SU-DHL-6 (cell line): ENCODE data around the gene SYNDIG1.

Experiments
- H2AFZ ChIP-seq: fragments of 200-600 bp; sonication (generic); 2 replicates; pipeline ENCODE4 v1.6.1; 2014; ENCODE audit warnings: low read depth, mild to moderate bottlenecking, moderate library complexity, mixed read lengths, antibody characterized with exemption, low read length; ENCODE audit not compliant: severe bottlenecking
- H3F3A ChIP-seq: fragments of 200-600 bp; shearing (Covaris generic); 2 replicates; pipeline ENCODE4 v1.6.0; 2016; ENCODE audit warnings: antibody characterized with exemption, mild to moderate bottlenecking; ENCODE audit not compliant: insufficient read depth
- H3K27ac ChIP-seq: fragments of 200-600 bp; sonication (generic); 2 replicates; pipeline ENCODE4 v1.5.1; 2016; ENCODE audit warnings: low read depth, mild to moderate bottlenecking, low read length, moderate library complexity, mixed read lengths
- H3K27me3 ChIP-seq: fragments of 200-600 bp; sonication (generic), shearing (Covaris generic); 2 replicates; pipeline ENCODE4 v1.6.0; 2014; ENCODE audit warnings: mild to moderate bottlenecking, low read length
- H3K36me3 ChIP-seq: fragments of 200-600 bp; sonication (generic); 2 replicates; pipeline ENCODE4 v1.6.1; 2014; ENCODE audit warnings: mild to moderate bottlenecking, low read length, mixed read lengths
- H3K4me2 ChIP-seq: fragments of 300-600, 200-600 bp; shearing (Covaris generic), sonication (generic); 2 replicates; pipeline ENCODE4 v1.6.0; 2014; ENCODE audit warnings: low read length, low read depth, mild to moderate bottlenecking; ENCODE audit not compliant: poor library complexity, severe bottlenecking
- H3K4me3 ChIP-seq: fragments of 200-600 bp; sonication (generic); 2 replicates; pipeline ENCODE4 v1.5.1; 2014; ENCODE audit warnings: antibody characterized with exemption, low read length, mild to moderate bottlenecking, mixed read lengths; ENCODE audit not compliant: insufficient read depth, poor library complexity, severe bottlenecking
- H3K79me2 ChIP-seq: fragments of 200-600 bp; sonication (generic); 2 replicates; pipeline ENCODE4 v1.6.1; 2014; ENCODE audit warnings: mild to moderate bottlenecking, low read length, moderate library complexity; ENCODE audit not compliant: insufficient read depth
- H3K9ac ChIP-seq: fragments of 200-600 bp; sonication (generic); 2 replicates; pipeline ENCODE4 v1.7.0; 2014; ENCODE audit warnings: mild to moderate bottlenecking, low read length
- H3K9me2 ChIP-seq: fragments of 200-600 bp; sonication (generic); replicated peaks from 2 replicates; pipeline ENCODE4 v1.6.1; 2014; ENCODE audit warnings: low read length; ENCODE audit not compliant: insufficient read depth
- H3K9me3 ChIP-seq: fragments of 200-600 bp; sonication (generic); 2 replicates; pipeline ENCODE4 v1.6.1; 2014; ENCODE audit warnings: low read length, mixed read lengths; ENCODE audit not compliant: insufficient read depth
- H4K20me1 ChIP-seq: fragments of 200-600 bp; sonication (generic); 2 replicates; pipeline ENCODE4 v1.6.1; 2014; ENCODE audit warnings: low read depth, mild to moderate bottlenecking, antibody characterized with exemption, low read length, moderate library complexity, mixed read lengths
- EZH2phosphoT487 ChIP-seq: fragments of 200-600 bp; sonication (generic), shearing (Covaris generic); conservative IDR thresholded peaks from 2 replicates; pipeline ENCODE4 v1.6.1; 2018; ENCODE audit warnings: mild to moderate bottlenecking, antibody characterized with exemption, low read length, moderate library complexity, mixed read lengths
- TF ChIP-seq, protein P1 (sequence below): fragments of 200-600 bp; sonication (generic); IDR thresholded peaks from one replicate; pipeline ENCODE4 v1.5.1; 2017; ENCODE audit warnings: antibody characterized with exemption, mild to moderate bottlenecking, low read length, moderate library complexity; ENCODE audit not compliant: insufficient read depth, poor library complexity, severe bottlenecking

Gene SYNDIG1

DNA sequence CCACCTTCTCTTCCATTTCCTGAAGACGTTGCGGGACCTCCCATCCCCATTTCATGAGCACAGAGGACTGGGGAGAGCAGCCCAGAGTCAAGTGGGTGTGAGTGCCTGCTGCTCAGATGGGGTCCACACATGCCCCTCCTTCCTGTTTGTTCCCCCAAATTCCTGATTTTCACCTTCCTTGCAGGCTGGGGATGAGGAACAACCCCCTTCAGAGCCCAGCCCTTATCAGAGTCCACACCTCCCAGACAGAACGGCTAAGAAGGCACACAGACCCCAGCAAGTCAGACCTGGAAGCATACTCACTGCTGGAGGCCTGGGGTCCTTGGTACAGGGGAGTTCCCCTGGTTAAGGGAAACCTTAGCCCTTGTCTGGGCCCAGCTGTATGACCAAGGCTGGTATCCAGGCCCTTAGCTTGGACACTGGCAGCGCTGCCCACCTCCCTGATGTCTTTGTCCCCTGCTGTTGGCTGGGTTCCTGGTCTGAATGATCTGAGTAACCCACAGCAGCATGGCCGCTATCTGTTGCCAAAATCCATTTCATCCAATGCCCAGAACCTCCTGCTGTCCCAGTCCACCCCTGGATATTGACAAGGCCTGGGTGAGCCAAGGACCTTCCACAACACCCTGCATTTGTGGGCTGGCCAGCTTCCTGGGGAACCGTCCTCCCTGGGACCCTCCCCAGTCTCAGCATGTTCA is 230.9 kb downstream of the SYNDIG1 start:
- Histone ChIP-seq H3K9me2 (no peaks in the 10 kb centered on the region), H3K4me2 (no peak overlapping the region), H3K27me3 (no peaks in the 10 kb centered on the region), H3F3A (no peaks in the 10 kb centered on the region), H3K4me3 (no peak overlapping the region), H3K79me2 (no peaks in the 10 kb centered on the region), H4K20me1 (no peaks in the 10 kb centered on the region), H3K36me3 (no peaks in the 10 kb centered on the region), H3K9me3 (no peaks in the 10 kb centered on the region), H2AFZ (no peak overlapping the region), H3K27ac (no peak overlapping the region), H3K9ac (no peak overlapping the region)
- no peak for TF ChIP-seq EZH2phosphoT487
- TF ChIP-seq, protein P1, sequence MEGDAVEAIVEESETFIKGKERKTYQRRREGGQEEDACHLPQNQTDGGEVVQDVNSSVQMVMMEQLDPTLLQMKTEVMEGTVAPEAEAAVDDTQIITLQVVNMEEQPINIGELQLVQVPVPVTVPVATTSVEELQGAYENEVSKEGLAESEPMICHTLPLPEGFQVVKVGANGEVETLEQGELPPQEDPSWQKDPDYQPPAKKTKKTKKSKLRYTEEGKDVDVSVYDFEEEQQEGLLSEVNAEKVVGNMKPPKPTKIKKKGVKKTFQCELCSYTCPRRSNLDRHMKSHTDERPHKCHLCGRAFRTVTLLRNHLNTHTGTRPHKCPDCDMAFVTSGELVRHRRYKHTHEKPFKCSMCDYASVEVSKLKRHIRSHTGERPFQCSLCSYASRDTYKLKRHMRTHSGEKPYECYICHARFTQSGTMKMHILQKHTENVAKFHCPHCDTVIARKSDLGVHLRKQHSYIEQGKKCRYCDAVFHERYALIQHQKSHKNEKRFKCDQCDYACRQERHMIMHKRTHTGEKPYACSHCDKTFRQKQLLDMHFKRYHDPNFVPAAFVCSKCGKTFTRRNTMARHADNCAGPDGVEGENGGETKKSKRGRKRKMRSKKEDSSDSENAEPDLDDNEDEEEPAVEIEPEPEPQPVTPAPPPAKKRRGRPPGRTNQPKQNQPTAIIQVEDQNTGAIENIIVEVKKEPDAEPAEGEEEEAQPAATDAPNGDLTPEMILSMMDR = no peak

DNA sequence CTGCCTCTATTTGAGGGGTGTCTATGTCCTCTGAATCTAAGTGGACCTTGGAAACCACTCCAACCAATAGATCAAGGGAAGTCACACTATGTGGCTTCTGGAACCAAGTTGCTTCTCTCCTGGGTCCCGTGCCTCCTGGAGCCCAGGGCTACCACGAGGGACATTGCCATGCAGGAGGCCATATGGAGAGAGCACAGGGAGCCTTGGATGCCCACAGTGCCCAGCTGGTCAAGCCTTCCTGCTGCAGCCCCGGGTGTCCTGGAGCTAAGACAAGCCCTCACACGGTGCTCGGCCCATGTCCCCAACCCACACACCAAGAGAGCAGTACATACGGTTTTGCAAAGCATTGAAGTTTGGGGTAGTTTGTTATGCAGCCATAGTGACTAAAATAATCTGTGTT is 231.6 kb downstream of the SYNDIG1 start:
- TF ChIP-seq, protein P1 = no peak
- no peak for TF ChIP-seq EZH2phosphoT487
- Histone ChIP-seq H3K36me3 (no peaks in the 10 kb centered on the region), H3K4me3 (no peak overlapping the region), H3K27me3 (no peaks in the 10 kb centered on the region), H3K4me2 (no peak overlapping the region), H3K9me3 (no peaks in the 10 kb centered on the region), H3K9me2 (no peaks in the 10 kb centered on the region), H3K79me2 (no peaks in the 10 kb centered on the region), H4K20me1 (no peaks in the 10 kb centered on the region), H3K27ac (no peak overlapping the region), H3F3A (no peaks in the 10 kb centered on the region), H2AFZ (no peak overlapping the region), H3K9ac (no peak overlapping the region)

DNA sequence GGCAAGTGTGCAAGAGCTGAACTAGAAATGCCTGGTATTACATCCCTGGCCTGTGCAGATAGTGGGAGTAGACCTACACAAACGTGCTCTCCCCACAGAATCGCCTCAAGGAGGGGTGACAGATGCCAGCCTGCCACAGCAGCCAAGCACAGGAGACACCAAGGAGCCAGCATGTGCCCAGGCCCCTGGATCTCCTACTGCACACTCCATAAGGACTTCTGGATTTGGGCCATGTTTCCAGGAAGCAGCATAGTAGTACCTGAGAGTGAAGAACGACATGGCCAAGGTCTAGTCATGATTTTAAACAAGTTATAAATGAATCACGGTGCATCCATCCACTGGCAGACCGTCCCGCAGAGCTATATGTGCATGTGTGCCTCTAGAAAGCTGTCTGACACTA is 232.2 kb downstream of the SYNDIG1 start:
- H2AFZ ChIP-seq = no peak overlapping the region
- no peaks in the 10 kb centered on the region for H3K79me2 ChIP-seq
- TF ChIP-seq, protein P1 = no peak
- TF ChIP-seq EZH2phosphoT487 = no peak
- no peaks in the 10 kb centered on the region for H3K9me3 ChIP-seq
- H3K9ac ChIP-seq = no peak overlapping the region
- no peak overlapping the region for H3K27ac ChIP-seq
- no peaks in the 10 kb centered on the region for H3K27me3 ChIP-seq
- no peak overlapping the region for H3K4me3 ChIP-seq
- H4K20me1 ChIP-seq = no peaks in the 10 kb centered on the region
- H3K9me2 ChIP-seq = no peaks in the 10 kb centered on the region
- no peaks in the 10 kb centered on the region for H3K36me3 ChIP-seq
- no peak overlapping the region for H3K4me2 ChIP-seq
- H3F3A ChIP-seq = no peaks in the 10 kb centered on the region
